HepG2 (cell line): ENCODE data around the gene DCDC2C. TPM values are rescaled to one million over a fixed set of nuclear protein-coding genes. Genes with fewer than 3 reads are reported as not detected.

Source experiments
- ATAC-seq: fragments of 200-7000 bp; cut with Tn5 transposase; 3 replicates; pipeline ENCODE4 v1.9.1; 2020; ENCODE audit warnings: mild to moderate bottlenecking, moderate library complexity
- BruUV-seq: library from RNA; stranded (reverse); fragments of 400-500 nt; replicated peaks from 2 replicates; lab custom pipeline; 2021; lab: Mats Ljungman, UMichigan
- CTCF ChIA-PET: fragments of 300-600 bp; formaldehyde crosslinking; extraction: SDS; loops from one replicate; lab custom pipeline; 2021; ENCODE audit warnings: low total read pairs, inconsistent platforms, low intra/inter-chr PET ratio; lab: Yijun Ruan, JAX
- POLR2A ChIA-PET: fragments of 350-600 bp; sonication (Branson Sonifier 250); formaldehyde crosslinking; loops from one replicate; lab custom pipeline; 2020; ENCODE audit warnings: antibody characterized with exemption, inconsistent platforms; lab: Yijun Ruan, JAX
- DNase-seq: peaks from one replicate; pipeline ENCODE4 v3.0.0-alpha.2; 2015; ENCODE audit warnings: low spot score
- FAIRE-seq: peaks from 3 replicates; lab custom pipeline; 2011; peaks lifted over from hg19 to GRCh38; lab: Jason Lieb, UNC
- H2AFZ ChIP-seq: one replicate; pipeline ENCODE4 v1.6.1; 2011; ENCODE audit warnings: low read length, inconsistent platforms
- H3K27ac ChIP-seq: fragments of 300-600 bp; 3 replicates; pipeline ENCODE4 v1.8.0; 2011; ENCODE audit warnings: mixed run types, mild to moderate bottlenecking, mixed read lengths, low read length, inconsistent platforms; ENCODE audit not compliant: insufficient read depth; ENCODE audit errors: extremely low read length
- H3K27me3 ChIP-seq, 2 experiments: fragments of 200-600 bp in 1 of 2; 2 replicates in 1 of 2; 3 replicates in 1 of 2; pipeline versions ENCODE4 v1.6.0 to v1.8.0; 2011; ENCODE audit warnings: low read length in 2 of 2, mild to moderate bottlenecking in 2 of 2, moderate library complexity in 2 of 2, inconsistent platforms in 1 of 2; ENCODE audit not compliant: insufficient read depth in 2 of 2, control insufficient read depth in 1 of 2
- H3K36me3 ChIP-seq, 2 experiments: fragments of 200-600 bp in 1 of 2; replicated peaks in 1 of 2; 2 replicates in 1 of 2; 3 replicates in 1 of 2; pipeline versions ENCODE4 v1.5.1 to v1.8.0; 2011; ENCODE audit warnings: low read length in 2 of 2, inconsistent platforms in 1 of 2; ENCODE audit not compliant: insufficient read depth in 2 of 2, control insufficient read depth in 1 of 2
- H3K4me1 ChIP-seq: 2 replicates; pipeline ENCODE4 v1.5.1; 2012; ENCODE audit warnings: low read length, inconsistent platforms; ENCODE audit not compliant: insufficient read depth
- H3K4me2 ChIP-seq: 2 replicates; pipeline ENCODE4 v1.6.0; 2011; ENCODE audit warnings: low read depth, low read length, inconsistent platforms
- H3K4me3 ChIP-seq, 3 experiments: fragments of 200-600 bp in 1 of 3; sonication (generic), shearing (Covaris generic) in 1 of 3; replicated peaks in 1 of 3; 2 replicates each; pipeline ENCODE4 v1.5.1; 2011 to 2016; ENCODE audit warnings: low read length in 3 of 3, inconsistent platforms in 2 of 3, low read depth in 2 of 3, mild to moderate bottlenecking in 2 of 3, control low read depth in 1 of 3, mixed read lengths in 1 of 3; ENCODE audit not compliant: insufficient read depth in 1 of 3
- H3K79me2 ChIP-seq: one replicate; pipeline ENCODE4 v1.6.1; 2011; ENCODE audit warnings: low read length, inconsistent platforms; ENCODE audit not compliant: insufficient read depth
- H3K9ac ChIP-seq: 2 replicates; pipeline ENCODE4 v1.6.0; 2011; ENCODE audit warnings: mild to moderate bottlenecking, low read depth, low read length, inconsistent platforms; ENCODE audit not compliant: insufficient read depth
- H3K9me3 ChIP-seq: 2 replicates; pipeline ENCODE4 v1.5.1; 2012; ENCODE audit warnings: mild to moderate bottlenecking, low read length
- H4K20me1 ChIP-seq: 2 replicates; pipeline ENCODE4 v1.6.0; 2011; ENCODE audit warnings: inconsistent platforms, mild to moderate bottlenecking, low read length, moderate library complexity; ENCODE audit not compliant: insufficient read depth
- MAFF ChIP-seq: IDR thresholded peaks from 2 replicates; pipeline ENCODE4 v1.6.1; 2011; ENCODE audit warnings: low read depth, low read length, improper control_type of control experiment
- MAFK ChIP-seq, 2 experiments: IDR thresholded peaks in 1 of 2; conservative IDR thresholded peaks in 1 of 2; 2 replicates each; pipeline ENCODE4 v1.6.1; 2011; ENCODE audit warnings: improper control_type of control experiment in 2 of 2, low read length in 2 of 2
- MTA1 ChIP-seq: sonication (generic); formaldehyde crosslinking; IDR thresholded peaks from 2 replicates; pipeline ENCODE4 v1.4.0; 2020; ENCODE audit warnings: missing genetic modification reagents, mild to moderate bottlenecking, borderline replicate concordance
- NCOA1 ChIP-seq: sonication (generic); formaldehyde crosslinking; IDR thresholded peaks from 2 replicates; pipeline ENCODE4 v1.9.0; 2021; ENCODE audit warnings: missing genetic modification reagents
- RFX1 ChIP-seq: fragments of 450-650 bp; IDR thresholded peaks from 2 replicates; pipeline ENCODE4 v1.6.1; 2017
- RXRA ChIP-seq: sonication (generic); formaldehyde crosslinking; IDR thresholded peaks from 2 replicates; pipeline ENCODE4 v1.5.1; 2020; ENCODE audit warnings: missing genetic modification reagents
- THAP11 ChIP-seq: IDR thresholded peaks from 2 replicates; pipeline ENCODE4 v1.6.1; 2016; ENCODE audit warnings: missing biosample characterization, missing genetic modification reagents
- ZFP41 ChIP-seq: sonication (generic); formaldehyde crosslinking; IDR thresholded peaks from 2 replicates; pipeline ENCODE4 v1.4.0; 2020; ENCODE audit warnings: mild to moderate bottlenecking, missing genetic modification reagents, borderline replicate concordance
- WGBS: methylation state at CpG from one replicate; pipeline ENCODE4 v1.1.6; 2017; ENCODE audit warnings: low lambda C conversion rate; 5-methylcytosine and 5-hydroxymethylcytosine counted together
- in situ Hi-C: cut with HindIII; loops from 2 replicates; pipeline ENCODE4 v1.10.0; 2017; ENCODE audit warnings: low pct_unique_long_range_greater_than_20kb; ENCODE audit not compliant: extremely low pct_ligation_motif_present
- intact Hi-C: fragments of 100-400 bp; cut with micrococcal nuclease; formaldehyde crosslinking; loops from one replicate; pipeline ENCODE4 v1.10.0; 2022; ENCODE audit not compliant: unreplicated experiment
- polyA plus RNA-seq, 8 experiments: library from polyadenylated mRNA; depleted of rRNA in 3 of 8; stranded (reverse) in 7 of 8; unstranded in 1 of 8; fragments of >200 nt; fragmentation: Illumina TruSeq in 4 of 8; extraction: Trizol in 4 of 8; gene quantifications; 2 replicates each; pipeline versions ENCODE4 v1.2.1 to v1.2.3, GENCODE V29; 2011 to 2016; ENCODE audit warnings: low read depth in 4 of 8, missing spikeins in 1 of 8, mixed read lengths in 1 of 8; ENCODE audit not compliant: insufficient read depth in 1 of 8
- total RNA-seq, 5 experiments: library from RNA; depleted of rRNA; stranded (reverse); fragments of >200 nt; fragmentation: Illumina TruSeq; extraction: Trizol; gene quantifications; 2 replicates each; pipeline ENCODE4 v1.2.3, GENCODE V29; 2016; ENCODE audit warnings: low read depth in 1 of 5
- TF ChIP-seq, protein P1 (sequence below): sonication (generic); formaldehyde crosslinking; IDR thresholded peaks from 2 replicates; pipeline ENCODE4 v1.4.0; 2020; ENCODE audit warnings: missing genetic modification reagents, mild to moderate bottlenecking, borderline replicate concordance

DCDC2C gene
- total and polyA plus RNA-seq, 2 of the 13 experiments (the other 11 are each of a cell fraction or from before 2014, with no cell fraction given), result not detected

DNA sequence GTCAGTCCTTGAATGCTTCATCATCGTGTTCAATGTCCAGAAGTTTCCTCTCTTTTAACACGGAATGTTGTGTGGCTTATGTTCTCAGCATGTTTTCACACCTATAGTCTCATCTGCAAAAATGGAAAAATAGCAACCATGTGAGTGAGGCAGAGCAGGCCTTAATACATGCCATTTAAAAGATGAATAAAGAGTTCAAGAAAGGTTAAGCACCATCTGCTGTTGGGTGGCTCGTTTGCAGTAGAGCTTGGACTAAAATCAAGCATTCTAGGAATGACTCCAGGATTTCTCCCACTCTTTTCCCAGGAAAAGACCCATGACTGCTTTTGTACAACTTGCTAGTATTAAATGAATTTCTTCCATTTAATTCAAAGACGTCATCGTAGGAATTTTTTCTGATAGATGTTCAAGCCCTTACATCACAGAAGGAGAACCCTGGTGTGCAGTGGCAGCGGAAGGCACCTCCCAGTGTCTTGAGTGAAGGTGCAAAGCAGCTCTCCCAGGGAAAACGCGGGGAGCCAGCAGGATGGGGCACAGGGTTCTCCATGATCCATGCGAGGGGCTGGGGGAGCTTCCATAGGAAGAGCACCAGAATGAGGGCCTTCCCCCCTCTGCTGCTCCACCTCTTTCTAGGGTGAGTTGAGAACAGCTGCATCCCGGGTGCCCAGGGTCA, 9.6 kb downstream of the DCDC2C start:
- no peaks in the 10 kb centered on the region for H3K9me3 ChIP-seq
- in situ Hi-C loops (no loop called here), intact Hi-C loops (no loop called here)
- ChIA-PET CTCF (no interaction called here), POLR2A (no interaction called here)
- no peaks in the 10 kb centered on the region for H4K20me1 ChIP-seq
- H3K27ac ChIP-seq, result no peak overlapping the region
- no peaks in the 10 kb centered on the region for H3K4me1 ChIP-seq
- no peak overlapping the region for H2AFZ ChIP-seq
- peaks cover 0 to 12% of the 10 kb centered on the region in 2 experiments; a peak in 2 of 5 replicates for H3K27me3 ChIP-seq
- TF ChIP-seq MTA1 (CRISPR knock-in tag) (no peak), NCOA1 (CRISPR knock-in tag) (no peak), RFX1 (no peak), THAP11 (CRISPR knock-in tag) (no peak), ZFP41 (CRISPR knock-in tag) (no peak)
- H3K79me2 ChIP-seq, result no peaks in the 10 kb centered on the region
- no peak overlapping the region for H3K4me2 ChIP-seq
- no peak for ATAC-seq
- DNase-seq, result no peak
- no peak overlapping the region for H3K4me3 ChIP-seq
- 30% methylated on average over 10 of the region's 10 CpGs for WGBS
- H3K9ac ChIP-seq, result no peak overlapping the region
- FAIRE-seq, result no peak
- BruUV-seq, result no TSS peak
- no peaks in the 10 kb centered on the region for H3K36me3 ChIP-seq

DNA sequence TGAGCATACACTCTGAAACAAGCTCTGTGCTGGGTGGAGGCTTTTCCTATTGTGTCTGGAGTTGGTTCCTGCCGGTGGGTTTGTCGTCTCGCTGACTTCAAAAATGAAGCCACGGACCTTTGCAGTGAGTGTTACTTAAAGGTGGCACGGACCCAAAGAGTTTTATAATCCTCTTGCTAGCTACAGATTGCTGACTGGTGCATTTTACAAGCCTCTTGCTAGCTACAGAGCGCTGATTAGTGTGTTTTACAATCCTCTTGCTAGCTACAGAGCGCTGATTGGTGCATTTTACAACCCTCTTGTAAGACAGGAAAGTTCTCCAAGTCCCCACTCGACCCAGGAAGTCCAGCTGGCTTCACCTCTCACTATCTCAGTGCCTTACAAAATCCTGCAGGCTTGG, 15.3 kb downstream of the DCDC2C start:
- TF ChIP-seq MAFF (peak; percentile 78), MAFK (conservative IDR thresholded peaks at IDR 0.05 in 1 of 2, IDR thresholded peaks at IDR 0.05 in 1 of 2; ENCODE audit: low read length in 2 of 2) (peak; percentile 82 to 89), RXRA (CRISPR knock-in tag) (no peak)
- TF ChIP-seq, protein P1, sequence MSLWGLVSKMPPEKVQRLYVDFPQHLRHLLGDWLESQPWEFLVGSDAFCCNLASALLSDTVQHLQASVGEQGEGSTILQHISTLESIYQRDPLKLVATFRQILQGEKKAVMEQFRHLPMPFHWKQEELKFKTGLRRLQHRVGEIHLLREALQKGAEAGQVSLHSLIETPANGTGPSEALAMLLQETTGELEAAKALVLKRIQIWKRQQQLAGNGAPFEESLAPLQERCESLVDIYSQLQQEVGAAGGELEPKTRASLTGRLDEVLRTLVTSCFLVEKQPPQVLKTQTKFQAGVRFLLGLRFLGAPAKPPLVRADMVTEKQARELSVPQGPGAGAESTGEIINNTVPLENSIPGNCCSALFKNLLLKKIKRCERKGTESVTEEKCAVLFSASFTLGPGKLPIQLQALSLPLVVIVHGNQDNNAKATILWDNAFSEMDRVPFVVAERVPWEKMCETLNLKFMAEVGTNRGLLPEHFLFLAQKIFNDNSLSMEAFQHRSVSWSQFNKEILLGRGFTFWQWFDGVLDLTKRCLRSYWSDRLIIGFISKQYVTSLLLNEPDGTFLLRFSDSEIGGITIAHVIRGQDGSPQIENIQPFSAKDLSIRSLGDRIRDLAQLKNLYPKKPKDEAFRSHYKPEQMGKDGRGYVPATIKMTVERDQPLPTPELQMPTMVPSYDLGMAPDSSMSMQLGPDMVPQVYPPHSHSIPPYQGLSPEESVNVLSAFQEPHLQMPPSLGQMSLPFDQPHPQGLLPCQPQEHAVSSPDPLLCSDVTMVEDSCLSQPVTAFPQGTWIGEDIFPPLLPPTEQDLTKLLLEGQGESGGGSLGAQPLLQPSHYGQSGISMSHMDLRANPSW (CRISPR knock-in tag), result no peak
- peaks cover 0 to 19% of the 10 kb centered on the region in 2 experiments; a peak in 3 of 5 replicates for H3K27me3 ChIP-seq
- H3K4me2 ChIP-seq, result no peak overlapping the region
- no peak for DNase-seq
- ChIA-PET CTCF (no interaction called here), POLR2A (no interaction called here)
- no peaks in the 10 kb centered on the region for H4K20me1 ChIP-seq
- no peak overlapping the region for H3K9ac ChIP-seq
- no peak overlapping the region for H3K4me3 ChIP-seq
- BruUV-seq, result no TSS peak
- no peak for FAIRE-seq
- no peaks in the 10 kb centered on the region for H3K9me3 ChIP-seq
- in situ Hi-C loops (no loop called here), intact Hi-C loops (no loop called here)
- WGBS, result 37% methylated on average over 8 of the region's 8 CpGs
- H2AFZ ChIP-seq, result no peak overlapping the region
- H3K4me1 ChIP-seq, result no peaks in the 10 kb centered on the region
- ATAC-seq, result no peak
- no peaks in the 10 kb centered on the region for H3K36me3 ChIP-seq
- H3K79me2 ChIP-seq, result no peaks in the 10 kb centered on the region
- H3K27ac ChIP-seq, result no peak overlapping the region
